Endodermal cell (in vitro differentiated cells): ENCODE data around the gene TMCO1. TPM values are rescaled to one million over a fixed set of nuclear protein-coding genes. Genes with fewer than 3 reads are reported as not detected.
"Not testable (repeated sequence)": the region's sequence is repeated elsewhere in the genome, so short reads cannot be mapped to it uniquely, and the experiment has no call there.

Experiments
- DNase-seq: peaks from one replicate; pipeline ENCODE4 v3.0.0-alpha.2; 2017
- H3K27ac ChIP-seq: 2 replicates; pipeline ENCODE4 v1.5.1; 2013; ENCODE audit warnings: mild to moderate bottlenecking, low read depth, low read length, moderate library complexity
- H3K27me3 ChIP-seq: 2 replicates; pipeline ENCODE4 v1.6.1; 2013; ENCODE audit warnings: mild to moderate bottlenecking, low read length, moderate library complexity; ENCODE audit not compliant: insufficient read depth, control insufficient read depth, poor library complexity, severe bottlenecking
- H3K36me3 ChIP-seq: 2 replicates; pipeline ENCODE4 v1.7.0; 2013; ENCODE audit warnings: mild to moderate bottlenecking, low read length, moderate library complexity; ENCODE audit not compliant: control insufficient read depth, insufficient read depth
- H3K4me1 ChIP-seq: one replicate; pipeline ENCODE4 v1.7.0; 2013; ENCODE audit warnings: low read length; ENCODE audit not compliant: control insufficient read depth, insufficient read depth
- H3K4me3 ChIP-seq: 2 replicates; pipeline ENCODE4 v1.5.1; 2013; ENCODE audit warnings: mild to moderate bottlenecking, low read length, moderate library complexity
- H3K9ac ChIP-seq: 2 replicates; pipeline ENCODE4 v1.6.1; 2013; ENCODE audit warnings: mild to moderate bottlenecking, low read length, moderate library complexity; ENCODE audit not compliant: poor library complexity, severe bottlenecking; ENCODE audit errors: extremely low read depth
- H3K9me3 ChIP-seq: 2 replicates; pipeline ENCODE4 v1.6.1; 2013; ENCODE audit warnings: mild to moderate bottlenecking, low read length, moderate library complexity; ENCODE audit not compliant: control insufficient read depth
- H3K27ac Mint-ChIP-seq: 2 replicates; pipeline ENCODE4 v1.8.0; 2020; ENCODE audit warnings: mixed read lengths
- H3K27me3 Mint-ChIP-seq: 2 replicates; pipeline ENCODE4 v1.8.0; 2021; ENCODE audit warnings: mild to moderate bottlenecking, mixed read lengths; ENCODE audit not compliant: insufficient read depth
- H3K36me3 Mint-ChIP-seq: 2 replicates; pipeline ENCODE4 v1.8.0; 2020; ENCODE audit warnings: low read depth, mixed read lengths
- H3K4me1 Mint-ChIP-seq: 2 replicates; pipeline ENCODE4 v1.8.0; 2020; ENCODE audit warnings: mixed read lengths
- H3K4me3 Mint-ChIP-seq: 2 replicates; pipeline ENCODE4 v1.8.0; 2020; ENCODE audit warnings: mild to moderate bottlenecking, moderate library complexity, mixed read lengths
- H3K9me3 Mint-ChIP-seq: 2 replicates; pipeline ENCODE4 v1.8.0; 2020; ENCODE audit warnings: mild to moderate bottlenecking, mixed read lengths
- WGBS, 2 experiments: methylation state at CpG; one replicate each; pipeline versions ENCODE4 v1.1.5 to v1.1.7; 2013; ENCODE audit warnings: missing lambda C conversion rate in 2 of 2, mixed read lengths in 1 of 2; ENCODE audit not compliant: insufficient coverage in 1 of 2, insufficient read length in 1 of 2; 5-methylcytosine and 5-hydroxymethylcytosine counted together
- total RNA-seq, 2 donors: library from RNA; stranded (reverse); fragmentation: NEBNext Ultra II Directional in 1 of 2; extraction: Animal tissue kit (Norgen Biotek cat#: 25700) in 1 of 2; gene quantifications; 2 replicates in 1 of 2; 3 replicates in 1 of 2; pipeline ENCODE4 v1.2.1, GENCODE V29; 2021
- TF ChIP-seq, protein P1 (sequence below): fragments of 200-600 bp; sonication (generic); conservative IDR thresholded peaks from 2 replicates; pipeline ENCODE4 v1.5.0; 2021; ENCODE audit warnings: antibody characterized with exemption, mild to moderate bottlenecking

Gene TMCO1
- total RNA-seq, 2 donors from 2014 or later, result 76.2 to 79.6 TPM

GRCh38 chr1:165787741-165788140 is 19.1 kb upstream of the TMCO1 start:
- Histone ChIP-seq H3K27ac (no peak overlapping the region), H3K36me3 (no peaks in the 10 kb centered on the region), H3K4me1 (no peaks in the 10 kb centered on the region), H3K4me3 (no peak overlapping the region), H3K9me3 (peaks cover 7% of the 10 kb centered on the region), H3K9ac (no peak overlapping the region), H3K27me3 (no peaks in the 10 kb centered on the region)
- Mint-ChIP-seq H3K36me3 (peaks cover 8% of the 10 kb centered on the region), H3K27me3 (peaks cover 3% of the 10 kb centered on the region), H3K4me3 (no peak overlapping the region), H3K4me1 (no peaks in the 10 kb centered on the region), H3K27ac (no peak overlapping the region), H3K9me3 (peaks cover 28% of the 10 kb centered on the region)
- DNase-seq, result no peak
- 90 to 98% methylated on average over 1 of the region's 1 CpG for WGBS, 2 experiments
- TF ChIP-seq, protein P1, sequence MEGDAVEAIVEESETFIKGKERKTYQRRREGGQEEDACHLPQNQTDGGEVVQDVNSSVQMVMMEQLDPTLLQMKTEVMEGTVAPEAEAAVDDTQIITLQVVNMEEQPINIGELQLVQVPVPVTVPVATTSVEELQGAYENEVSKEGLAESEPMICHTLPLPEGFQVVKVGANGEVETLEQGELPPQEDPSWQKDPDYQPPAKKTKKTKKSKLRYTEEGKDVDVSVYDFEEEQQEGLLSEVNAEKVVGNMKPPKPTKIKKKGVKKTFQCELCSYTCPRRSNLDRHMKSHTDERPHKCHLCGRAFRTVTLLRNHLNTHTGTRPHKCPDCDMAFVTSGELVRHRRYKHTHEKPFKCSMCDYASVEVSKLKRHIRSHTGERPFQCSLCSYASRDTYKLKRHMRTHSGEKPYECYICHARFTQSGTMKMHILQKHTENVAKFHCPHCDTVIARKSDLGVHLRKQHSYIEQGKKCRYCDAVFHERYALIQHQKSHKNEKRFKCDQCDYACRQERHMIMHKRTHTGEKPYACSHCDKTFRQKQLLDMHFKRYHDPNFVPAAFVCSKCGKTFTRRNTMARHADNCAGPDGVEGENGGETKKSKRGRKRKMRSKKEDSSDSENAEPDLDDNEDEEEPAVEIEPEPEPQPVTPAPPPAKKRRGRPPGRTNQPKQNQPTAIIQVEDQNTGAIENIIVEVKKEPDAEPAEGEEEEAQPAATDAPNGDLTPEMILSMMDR, result no peak

DNA sequence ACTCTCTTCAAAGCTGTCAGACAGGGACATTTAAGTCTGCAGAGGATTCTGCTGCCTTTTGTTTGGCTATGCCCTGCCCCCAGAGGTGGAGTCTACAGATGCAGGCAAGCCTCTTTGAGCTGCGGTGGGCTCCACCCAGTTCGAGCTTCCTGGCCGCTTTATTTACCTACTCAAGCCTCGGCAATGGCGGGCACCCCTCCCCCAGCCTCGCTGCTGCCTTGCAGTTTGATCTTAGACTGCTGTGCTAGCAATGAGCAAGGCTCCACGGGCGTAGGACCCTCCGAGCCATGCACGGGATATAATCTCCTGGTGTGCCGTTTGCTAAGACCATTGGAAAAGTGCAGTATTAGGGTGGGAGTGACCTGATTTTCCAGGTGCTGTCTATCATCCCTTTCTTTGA is 14.9 kb upstream of the TMCO1 start:
- not testable (repeated sequence) for H3K4me3 Mint-ChIP-seq, H3K4me1 Mint-ChIP-seq, H3K36me3 Mint-ChIP-seq, H3K4me1 ChIP-seq, H3K4me3 ChIP-seq, H3K27me3 ChIP-seq, H3K9ac ChIP-seq, DNase-seq, H3K27ac ChIP-seq, H3K27ac Mint-ChIP-seq, H3K36me3 ChIP-seq, H3K9me3 ChIP-seq, H3K27me3 Mint-ChIP-seq
- peaks cover 45% of the 10 kb centered on the region for H3K9me3 Mint-ChIP-seq
- 94% methylated on average over 5 to 11 of the region's 11 CpGs for WGBS, 2 experiments

GRCh38 chr1:165778197-165778596 is 9.5 kb upstream of the TMCO1 start:
- peaks cover 23% of the 10 kb centered on the region for H3K9me3 Mint-ChIP-seq
- H3K27me3 ChIP-seq, H3K4me1 Mint-ChIP-seq, H3K36me3 ChIP-seq, H3K9me3 ChIP-seq, H3K4me3 Mint-ChIP-seq, H3K27ac Mint-ChIP-seq, H3K27me3 Mint-ChIP-seq, H3K4me3 ChIP-seq, DNase-seq, H3K27ac ChIP-seq, H3K9ac ChIP-seq, H3K4me1 ChIP-seq: not testable (repeated sequence)
- WGBS, 2 experiments, result no CpG with 5 or more reads among the region's 3 CpGs
- peaks cover 15% of the 10 kb centered on the region for H3K36me3 Mint-ChIP-seq

DNA sequence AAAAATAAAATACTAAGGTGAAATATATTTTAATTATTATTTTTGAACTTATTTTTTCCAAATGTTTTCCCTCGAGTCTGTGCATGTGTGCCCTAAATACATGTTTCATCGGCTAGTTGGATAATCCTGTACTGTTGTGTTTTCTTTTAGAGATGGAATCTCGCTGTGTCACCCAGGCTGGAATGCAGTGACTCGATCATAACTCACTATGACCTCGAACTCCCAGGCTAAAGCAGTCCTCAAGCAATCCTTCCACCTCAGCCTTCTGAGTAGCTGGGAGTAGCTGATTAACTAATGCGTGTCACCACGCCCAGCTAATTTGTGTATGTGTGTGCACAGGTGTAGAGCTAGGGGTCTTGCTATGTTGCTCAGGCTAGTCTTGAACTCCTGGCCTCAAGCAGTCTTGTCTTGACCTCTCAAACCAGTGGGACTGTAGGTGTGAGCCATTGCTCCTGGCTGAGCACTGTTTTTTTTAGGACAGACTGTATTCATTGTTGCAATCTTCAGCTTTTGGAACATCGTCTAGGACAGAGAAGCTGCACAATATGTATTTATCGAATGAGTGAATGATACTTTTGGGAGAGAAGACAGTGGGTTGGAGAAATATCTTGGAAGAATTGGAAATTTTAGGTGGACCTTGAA is 4.8 kb upstream of the TMCO1 start:
- no peak overlapping the region for H3K27ac ChIP-seq
- Mint-ChIP-seq H3K9me3 (peaks cover under 1% of the 10 kb centered on the region), H3K27ac (no peak overlapping the region), H3K4me1 (peaks cover 10% of the 10 kb centered on the region), H3K36me3 (peaks cover 21% of the 10 kb centered on the region), H3K4me3 (no peak overlapping the region), H3K27me3 (no peaks in the 10 kb centered on the region)
- peaks cover 3% of the 10 kb centered on the region for H3K36me3 ChIP-seq
- no peaks in the 10 kb centered on the region for H3K9me3 ChIP-seq
- no peak for DNase-seq
- TF ChIP-seq, protein P1, result no peak
- H3K27me3 ChIP-seq, result no peaks in the 10 kb centered on the region
- H3K9ac ChIP-seq, result no peak overlapping the region
- 93 to 95% methylated on average over 4 to 9 of the region's 9 CpGs for WGBS, 2 experiments
- H3K4me1 ChIP-seq, result no peaks in the 10 kb centered on the region
- no peak overlapping the region for H3K4me3 ChIP-seq
